NCI-H2196 treated with DMSO at 0.1 percent for 48 hours (cell line): ENCODE data around the gene ITFG2.

Experiments used
- DNase-seq: peaks from one replicate; lab custom pipeline; 2025; ENCODE audit not compliant: unreplicated experiment; lab: John Stamatoyannopoulos, UW

Gene ITFG2

GRCh38 chr12:2826721-2827515 lies 14.4 kb downstream of the ITFG2 start:
- no peak for DNase-seq

DNA sequence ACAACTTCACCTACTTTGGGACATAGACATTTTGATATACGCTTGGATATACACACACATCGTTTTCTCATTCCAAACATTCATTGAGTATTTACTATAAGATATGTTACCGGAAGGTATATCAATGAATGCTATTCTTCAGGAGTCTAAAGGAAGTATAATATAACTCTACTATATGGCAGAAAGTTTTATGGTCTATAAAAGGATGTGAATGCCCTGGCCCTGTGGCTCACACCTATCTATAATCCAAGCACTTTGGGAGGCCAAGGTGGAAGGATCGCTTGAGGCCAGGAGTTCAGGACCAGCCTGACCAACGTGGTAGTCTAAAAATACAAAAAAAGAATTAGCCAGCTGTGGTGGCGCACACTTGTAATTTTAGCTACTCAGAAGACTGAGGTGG lies 16.8 kb downstream of the ITFG2 start:
- DNase-seq: no peak

DNA sequence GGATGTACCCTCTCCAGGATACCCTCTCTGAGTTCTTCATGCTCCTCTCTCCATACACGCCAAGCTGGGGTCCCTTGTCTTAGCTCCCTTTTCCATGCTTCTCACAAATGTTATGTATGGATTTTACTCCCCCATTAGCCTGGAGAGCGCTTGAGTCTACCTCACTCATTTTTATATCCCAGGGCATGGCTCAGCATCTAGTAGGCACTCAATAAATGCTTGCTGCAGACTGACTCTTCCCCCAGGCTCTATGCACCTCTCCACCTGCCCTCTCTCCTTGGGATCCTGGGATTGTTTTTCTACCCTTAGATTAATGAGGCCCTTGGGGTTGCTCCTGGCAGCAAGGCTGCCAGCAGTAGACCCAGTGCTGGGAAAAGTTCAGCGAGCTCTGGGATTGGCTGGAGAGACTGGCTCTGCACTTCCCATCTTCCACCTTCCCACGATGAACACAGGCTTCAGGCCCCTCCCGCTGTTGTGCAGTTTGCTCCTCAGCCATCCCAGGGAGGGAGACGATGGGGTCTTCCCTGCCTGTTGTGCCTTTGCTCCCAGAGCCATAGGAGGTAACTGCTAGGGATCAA lies 20.2 kb downstream of the ITFG2 start:
- no peak for DNase-seq

DNA sequence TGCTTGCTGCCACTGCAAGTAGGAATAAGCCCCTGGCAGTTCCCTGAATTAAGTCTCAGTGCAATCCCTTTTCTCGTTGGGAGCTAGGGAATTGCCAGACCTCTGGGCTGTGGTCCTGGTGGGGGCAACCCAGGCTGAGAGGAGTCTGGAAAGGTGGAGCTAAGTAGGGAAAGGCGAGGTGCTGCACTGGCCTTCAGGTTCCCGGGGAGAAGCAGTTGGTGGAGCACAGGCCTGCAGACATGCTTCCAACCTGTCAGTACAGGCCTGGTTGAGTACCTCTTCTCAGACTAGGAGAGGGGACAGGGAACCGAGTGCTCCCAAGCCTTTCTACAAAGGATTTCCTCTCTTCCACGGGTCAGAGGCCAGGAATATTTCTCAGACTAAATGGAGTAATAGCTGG lies 20.9 kb downstream of the ITFG2 start:
- no peak for DNase-seq

DNA sequence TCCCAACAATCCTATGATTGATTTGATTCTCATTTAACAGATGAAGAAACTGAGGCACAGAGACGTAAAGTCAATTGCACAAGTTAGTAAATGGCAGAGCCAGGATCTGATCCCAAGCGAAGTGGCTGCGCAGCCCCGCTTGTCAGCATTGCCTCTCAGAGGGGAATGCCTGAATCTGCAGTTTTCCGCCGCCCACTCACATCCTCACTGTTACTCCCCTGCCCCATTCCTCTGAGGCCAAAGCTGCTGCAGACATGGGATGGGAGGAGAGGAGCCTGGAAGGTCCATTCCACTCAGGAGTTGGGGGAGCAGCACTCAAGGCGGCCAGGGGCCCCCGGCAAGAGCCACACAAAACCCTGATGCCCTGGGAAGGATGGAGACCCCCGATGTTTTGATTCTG lies 21.3 kb downstream of the ITFG2 start:
- DNase-seq: no peak

DNA sequence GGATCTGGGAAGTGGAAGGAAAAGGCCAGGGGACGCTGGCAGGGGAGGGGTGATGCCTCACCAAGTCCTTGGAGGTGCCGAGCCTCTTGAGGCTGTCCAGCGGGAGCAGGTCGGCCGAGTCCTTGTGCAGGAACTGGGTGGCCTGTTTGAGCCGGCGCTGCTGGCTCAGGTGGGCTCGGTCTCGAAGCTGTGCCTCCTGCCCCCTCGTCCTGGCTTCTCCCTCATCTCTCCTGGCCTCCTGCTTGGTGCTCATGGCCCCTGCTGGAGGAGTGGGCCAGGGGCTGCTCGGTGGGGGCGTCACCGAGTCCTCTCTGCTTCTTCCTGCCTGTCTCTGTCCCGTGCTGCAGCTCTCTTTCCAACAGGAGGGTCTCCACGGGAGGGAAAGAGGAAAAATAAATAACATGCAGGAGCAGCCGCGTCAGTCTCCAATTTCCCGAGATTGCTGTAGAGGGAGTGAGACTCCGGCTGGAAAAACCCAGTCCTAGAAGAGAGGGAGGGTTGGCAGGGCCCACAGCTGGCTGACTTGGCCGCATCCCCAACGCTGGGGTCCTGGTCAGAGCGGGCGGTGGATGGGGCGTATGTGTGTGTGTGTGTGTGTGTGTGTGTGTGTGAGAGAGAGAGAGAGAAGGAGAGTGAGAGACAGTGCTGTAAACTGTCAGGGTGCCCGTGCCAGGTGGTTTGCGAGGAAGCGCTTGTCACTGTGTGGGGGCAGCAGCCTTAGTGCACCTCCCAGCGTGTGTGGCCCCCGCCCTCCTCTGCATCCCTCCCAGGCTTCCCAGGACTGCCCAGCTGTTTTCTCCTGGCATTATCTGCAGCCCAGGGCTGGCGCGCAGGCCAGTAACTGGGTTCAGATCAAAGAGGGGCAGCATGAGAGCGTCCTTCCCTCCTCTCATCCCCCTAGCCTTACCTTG lies 22.4 kb downstream of the ITFG2 start, which contains the start of gene NRIP2:
TSS of gene NRIP2 (minus strand) at position 455 of the 911 bp plus-strand sequence. CDS start at position 403, 52 bp downstream.
- DNase-seq: no peak

GRCh38 chr12:2835691-2836403 lies 23.4 kb downstream of the ITFG2 start:
- DNase-seq: no peak

DNA sequence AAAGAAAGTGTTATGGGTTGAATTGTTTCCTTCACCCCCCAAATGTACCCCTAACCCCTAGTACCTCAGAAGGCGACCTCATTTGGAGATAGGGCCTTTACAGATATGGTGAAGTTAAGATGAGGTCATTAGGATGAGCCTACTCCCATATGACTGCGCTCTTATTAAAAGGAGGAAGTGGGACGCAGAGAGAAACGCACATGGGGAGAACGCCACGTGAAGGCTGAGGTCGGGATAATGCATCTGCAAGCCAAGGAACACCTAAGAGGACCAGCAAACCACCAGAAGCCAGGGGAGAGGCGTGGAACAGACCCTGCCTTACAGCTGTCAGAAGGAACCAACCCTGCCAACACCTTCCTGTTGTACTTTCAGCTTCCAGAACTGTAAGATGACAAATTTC lies 24.1 kb downstream of the ITFG2 start:
- DNase-seq: no peak

GRCh38 chr12:2841056-2841650 lies 28.7 kb downstream of the ITFG2 start:
- no peak for DNase-seq

GRCh38 chr12:2842948-2843347 lies 30.5 kb downstream of the ITFG2 start:
- DNase-seq: no peak

DNA sequence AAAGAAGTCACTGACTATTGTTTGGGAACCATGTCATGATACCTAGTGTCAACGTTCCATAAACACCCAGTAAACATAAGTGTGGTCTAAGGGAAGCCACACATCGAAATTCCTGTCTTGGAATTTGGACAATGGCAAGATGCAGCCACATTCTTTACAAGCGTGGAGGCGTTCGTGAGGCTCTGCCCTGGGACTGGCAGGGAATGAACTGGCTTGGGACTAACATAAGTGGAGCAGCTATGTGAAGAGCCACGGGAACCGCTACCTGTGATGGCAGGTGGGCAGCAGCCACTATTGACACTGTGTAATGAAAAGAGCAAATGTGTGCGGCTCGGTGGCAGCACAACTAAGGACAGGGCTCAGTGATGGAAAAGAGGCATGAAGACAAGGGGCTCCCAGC lies 32.3 kb downstream of the ITFG2 start:
- DNase-seq: no peak

DNA sequence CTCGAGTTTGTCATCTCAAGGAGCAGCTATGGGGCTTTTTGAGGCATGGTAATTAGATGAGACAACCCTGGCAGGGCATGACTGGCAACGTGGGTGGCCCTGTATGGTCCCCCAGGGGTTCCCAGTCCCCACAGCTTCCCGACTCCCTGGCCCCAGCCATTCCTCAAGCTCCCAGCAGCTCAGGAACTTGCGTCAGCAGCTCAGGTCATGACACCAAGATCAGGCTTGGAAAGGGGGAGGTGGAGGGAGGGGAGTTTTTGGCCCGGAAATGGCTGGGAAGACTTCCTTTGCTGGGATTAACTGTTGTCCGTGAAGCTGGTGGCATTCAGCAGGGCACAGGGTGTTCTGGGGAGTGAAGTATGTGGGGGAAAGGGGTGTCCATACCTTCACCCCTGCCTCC lies 32.8 kb downstream of the ITFG2 start:
- DNase-seq: no peak

DNA sequence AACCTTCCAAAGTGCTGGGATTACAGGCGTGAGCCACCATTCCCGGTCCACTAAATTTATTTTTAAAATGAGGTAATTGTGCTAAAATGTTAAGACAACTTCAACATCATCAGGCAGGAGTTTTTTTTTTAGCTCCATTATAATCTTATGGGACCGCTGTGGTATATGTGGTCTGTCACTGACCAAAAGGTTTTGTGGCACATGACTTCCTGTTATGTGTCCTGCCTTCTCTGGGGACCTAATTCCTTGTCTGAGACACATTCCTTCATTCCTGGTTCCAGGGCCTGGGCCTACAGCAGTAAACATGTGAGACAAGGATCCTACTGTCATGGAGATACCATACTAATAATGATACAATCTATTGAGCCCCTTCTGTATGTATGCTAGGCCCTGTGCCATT lies 39.5 kb downstream of the ITFG2 start:
- no peak for DNase-seq

DNA sequence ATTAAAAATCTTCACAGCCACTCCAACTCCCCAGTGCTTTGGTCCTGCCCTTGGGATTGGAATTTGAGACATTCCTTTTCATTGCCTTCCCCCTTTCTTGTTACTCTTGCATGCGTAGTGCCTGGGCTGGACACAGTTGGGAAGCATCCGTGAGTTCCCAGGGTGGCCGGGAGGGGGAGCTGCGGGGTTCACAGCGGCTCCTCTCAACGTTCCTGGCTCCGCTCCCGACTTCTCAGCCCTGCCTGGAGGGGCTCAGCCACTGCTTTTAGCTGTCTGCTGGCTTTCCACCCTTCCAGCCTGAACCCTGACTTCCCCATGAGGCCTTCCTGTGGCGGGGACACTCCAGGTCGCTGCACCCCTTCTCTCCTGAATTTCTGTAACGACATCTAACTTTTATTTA lies 41.2 kb downstream of the ITFG2 start:
- DNase-seq: no peak

DNA sequence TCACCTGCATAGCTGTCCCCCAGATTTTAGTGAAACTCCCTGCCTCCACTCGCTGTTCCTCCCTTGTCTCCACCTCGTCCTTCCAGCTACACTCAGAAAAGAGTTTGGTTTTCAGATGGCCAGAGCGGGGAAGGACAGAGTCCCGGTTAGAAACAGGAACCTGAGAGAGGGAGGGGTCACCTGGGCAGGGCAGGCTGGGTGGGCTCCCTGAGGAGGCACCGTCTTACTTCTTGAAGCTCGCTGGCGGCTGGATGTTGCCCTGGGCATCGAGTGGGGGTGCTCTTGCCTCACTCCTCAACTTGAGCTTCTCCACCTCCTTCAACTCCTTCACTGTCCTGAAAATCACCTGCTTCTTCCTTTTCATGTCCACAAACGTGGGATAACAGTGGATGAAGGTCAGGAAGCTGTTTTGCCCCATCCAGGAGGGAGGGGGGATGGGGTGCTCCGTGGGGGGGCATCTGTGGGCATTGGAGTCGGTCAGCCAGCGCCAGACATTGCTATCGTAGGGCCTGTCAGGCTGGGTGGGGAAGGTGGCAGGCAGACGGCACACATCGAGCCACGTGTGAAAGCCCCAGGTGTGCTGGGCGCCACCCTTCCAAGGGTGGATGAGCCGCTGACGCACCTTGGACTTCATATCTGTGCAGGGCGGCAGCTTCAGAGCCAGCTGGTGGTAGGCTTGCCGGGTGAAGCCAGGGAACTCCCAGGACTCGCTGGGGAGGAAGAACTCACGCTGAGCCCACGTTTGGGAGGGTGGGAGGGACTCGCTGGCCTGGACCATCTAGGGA lies 42.4 kb downstream of the ITFG2 start:
- DNase-seq: no peak

- no peak for DNase-seq
Observed at GRCh38 chr12:2855546-2855945, 43.1 kb downstream of the ITFG2 start.

DNA sequence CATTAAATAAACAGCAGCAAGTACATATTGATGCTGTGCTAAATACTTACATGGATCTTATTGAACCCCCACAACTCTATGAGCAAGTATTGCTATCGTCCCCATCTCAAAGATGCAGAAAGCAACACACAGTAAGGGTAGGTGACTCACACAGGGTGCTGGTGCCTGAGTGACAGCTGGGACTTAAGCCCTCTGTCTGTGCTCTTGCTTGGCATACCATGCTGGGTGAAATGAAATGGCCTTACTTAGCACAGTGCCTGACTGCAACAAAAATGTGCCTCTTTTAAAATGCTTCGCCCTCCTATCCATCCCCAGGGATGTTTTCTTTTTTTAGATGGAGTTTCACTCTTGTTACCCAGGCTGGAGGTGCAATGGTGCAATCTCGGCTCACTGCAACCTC lies 43.6 kb downstream of the ITFG2 start:
- no peak for DNase-seq

DNA sequence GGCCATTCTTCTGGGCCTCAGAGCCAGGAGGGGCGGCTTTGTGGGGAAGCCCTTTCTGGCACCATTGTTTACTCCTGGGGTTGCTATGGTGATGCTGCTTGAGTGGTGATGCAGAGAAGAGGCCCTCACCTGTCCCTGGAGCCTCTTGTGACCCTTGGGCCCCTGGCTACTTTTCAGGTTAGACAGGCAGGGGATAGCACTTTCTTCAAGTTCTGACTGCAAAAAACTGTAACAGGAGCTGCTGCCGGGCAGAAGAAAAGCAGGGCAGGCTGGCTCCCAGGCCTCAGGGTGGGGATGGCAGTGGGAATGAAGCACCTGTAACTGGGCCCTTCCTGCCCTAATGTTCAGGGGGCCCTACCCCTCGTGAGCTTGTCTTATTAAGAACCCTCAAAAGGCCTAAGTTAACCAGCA lies 44.6 kb downstream of the ITFG2 start, which contains the start of gene TEX52:
TSS of gene TEX52 (minus strand) at position 19 of the 411 bp plus-strand sequence. CDS start at position 6, 13 bp downstream.
- no peak for DNase-seq

GRCh38 chr12:2857576-2857975 lies 45.1 kb downstream of the ITFG2 start:
- DNase-seq: no peak

DNA sequence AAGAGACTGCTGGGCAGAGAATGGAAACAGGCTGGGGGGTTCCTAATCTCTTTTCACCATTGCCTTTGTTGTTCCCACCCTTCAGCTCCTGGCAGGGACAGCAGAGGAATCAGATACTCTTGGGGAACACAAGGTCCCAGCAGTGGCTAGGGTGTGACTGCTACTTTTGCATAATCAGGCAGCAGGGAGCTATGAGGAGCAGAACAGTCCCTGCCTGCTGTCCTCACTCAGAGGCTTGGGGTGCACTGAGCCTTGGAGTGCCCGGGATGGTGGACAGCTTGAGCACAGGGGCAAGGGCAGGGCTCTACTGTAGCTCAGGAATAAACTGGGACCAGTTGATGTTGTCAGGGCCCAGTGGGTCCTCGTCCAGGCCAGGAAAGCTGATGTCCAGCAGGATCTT lies 45.9 kb downstream of the ITFG2 start:
- DNase-seq: no peak
